Ascending aorta (tissue), 2 donors: ENCODE measurements around the gene OR11G2. TPM values are rescaled to one million over a fixed set of nuclear protein-coding genes. Genes with fewer than 3 reads are reported as not detected.
A peak's percentile ranks its signal among the peaks of the same experiment; 100 is the strongest.

ENCODE experiments used
- DNase-seq, 2 donors: peaks; one replicate each; pipeline ENCODE4 v3.0.0-alpha.2; 2019; ENCODE audit warnings: low spot score in 2 of 2
- H3K27ac ChIP-seq, 2 donors: fragments of 200-600 bp; sonication (generic); one replicate each; pipeline ENCODE4 v1.5.1; 2016 to 2017; ENCODE audit warnings: mild to moderate bottlenecking in 1 of 2
- H3K27me3 ChIP-seq: fragments of 200-600 bp; sonication (generic); one replicate; pipeline ENCODE4 v1.5.1; 2017
- H3K36me3 ChIP-seq, 2 donors: fragments of 200-600 bp; sonication (generic); one replicate each; pipeline ENCODE4 v1.5.1; 2016
- H3K4me1 ChIP-seq, 2 donors: fragments of 200-600 bp; sonication (generic); one replicate each; pipeline ENCODE4 v1.5.1; 2016 to 2017; ENCODE audit warnings: mild to moderate bottlenecking in 1 of 2
- H3K4me3 ChIP-seq, 2 donors: fragments of 200-600 bp; sonication (generic); one replicate each; pipeline ENCODE4 v1.5.1; 2016 to 2017; ENCODE audit warnings: mild to moderate bottlenecking in 1 of 2
- H3K9me3 ChIP-seq, 2 donors: fragments of 200-600 bp; sonication (generic); one replicate each; pipeline ENCODE4 v1.5.1; 2016
- CTCF ChIP-seq, 3 experiments: fragments of 200-600 bp in 2 of 3; fragments of 450-650 bp in 1 of 3; sonication (generic) in 2 of 3; IDR thresholded peaks; one replicate each; pipeline ENCODE4 v1.5.1; 2016 to 2019; ENCODE audit warnings: antibody characterized with exemption in 3 of 3, mild to moderate bottlenecking in 1 of 3, moderate library complexity in 1 of 3
- intact Hi-C: fragments of 100-400 bp; cut with DNase I; formaldehyde crosslinking; loops from one replicate; pipeline ENCODE4 v1.15.1; 2023
- total RNA-seq: library from RNA; depleted of rRNA; stranded (reverse); fragments of >200 nt; gene quantifications from one replicate; pipeline ENCODE4 v1.1.0, GENCODE V29; 2016

OR11G2 gene
- total RNA-seq, 1 donor from 2014 or later, result not detected

GRCh38 chr14:20176330-20176729 lies 14.4 kb upstream of the OR11G2 start:
- H3K4me1 ChIP-seq, result no peaks in the 10 kb centered on the region
- no peak overlapping the region for H3K27ac ChIP-seq
- no peaks in the 10 kb centered on the region for H3K27me3 ChIP-seq
- intact Hi-C loops, result no loop called here
- DNase-seq, result no peak
- no peak for TF ChIP-seq CTCF (IDR thresholded peaks at IDR 0.05)
- no peaks in the 10 kb centered on the region for H3K9me3 ChIP-seq
- no peaks in the 10 kb centered on the region for H3K36me3 ChIP-seq
- no peak overlapping the region for H3K4me3 ChIP-seq

- Histone ChIP-seq H3K27ac (no peak overlapping the region), H3K9me3 (no peaks in the 10 kb centered on the region), H3K27me3 (no peaks in the 10 kb centered on the region), H3K4me3 (no peak overlapping the region), H3K4me1 (no peaks in the 10 kb centered on the region), H3K36me3 (no peaks in the 10 kb centered on the region)
- intact Hi-C loops, result no loop called here
- no peak for DNase-seq
- no peak for TF ChIP-seq CTCF (IDR thresholded peaks at IDR 0.05)
These were observed 13.2 kb upstream of the OR11G2 start for GRCh38 chr14:20177433-20177974.

- no peak for TF ChIP-seq CTCF (IDR thresholded peaks at IDR 0.05)
- no peak overlapping the region for H3K4me3 ChIP-seq
- H3K27ac ChIP-seq, result no peak overlapping the region
- DNase-seq, result peak in 1 of 2 donors; percentile 66
- no peaks in the 10 kb centered on the region for H3K9me3 ChIP-seq
- H3K4me1 ChIP-seq, result no peaks in the 10 kb centered on the region
- no peaks in the 10 kb centered on the region for H3K36me3 ChIP-seq
- intact Hi-C loops, result no loop called here
- H3K27me3 ChIP-seq, result no peaks in the 10 kb centered on the region
These were observed 11.5 kb upstream of the OR11G2 start for GRCh38 chr14:20179218-20179617.

- Histone ChIP-seq H3K9me3 (no peaks in the 10 kb centered on the region), H3K27me3 (no peaks in the 10 kb centered on the region), H3K36me3 (no peaks in the 10 kb centered on the region), H3K4me3 (no peak overlapping the region), H3K27ac (no peak overlapping the region), H3K4me1 (no peaks in the 10 kb centered on the region)
- no peak for DNase-seq
- no peak for TF ChIP-seq CTCF (IDR thresholded peaks at IDR 0.05)
- intact Hi-C loops, result no loop called here
These were observed 10.8 kb upstream of the OR11G2 start for GRCh38 chr14:20179880-20180279.

GRCh38 chr14:20180486-20180885 lies 10.2 kb upstream of the OR11G2 start:
- Histone ChIP-seq H3K4me1 (no peaks in the 10 kb centered on the region), H3K4me3 (no peak overlapping the region), H3K27me3 (no peaks in the 10 kb centered on the region), H3K27ac (no peak overlapping the region), H3K9me3 (no peaks in the 10 kb centered on the region), H3K36me3 (no peaks in the 10 kb centered on the region)
- TF ChIP-seq CTCF (IDR thresholded peaks at IDR 0.05), result no peak
- intact Hi-C loops, result no loop called here
- DNase-seq, result no peak

- H3K27ac ChIP-seq, result no peak overlapping the region
- no peaks in the 10 kb centered on the region for H3K4me1 ChIP-seq
- H3K27me3 ChIP-seq, result no peaks in the 10 kb centered on the region
- intact Hi-C loops, result no loop called here
- no peaks in the 10 kb centered on the region for H3K9me3 ChIP-seq
- DNase-seq, result no peak
- no peak for TF ChIP-seq CTCF (IDR thresholded peaks at IDR 0.05)
- H3K4me3 ChIP-seq, result no peak overlapping the region
- no peaks in the 10 kb centered on the region for H3K36me3 ChIP-seq
These were observed 6.5 kb upstream of the OR11G2 start for GRCh38 chr14:20184181-20184580.
